Thymus (tissue), 11 donors: ENCODE results near the gene PMM2. TPM values are rescaled to one million over a fixed set of nuclear protein-coding genes. Genes with fewer than 3 reads are reported as not detected.
"Not testable (repeated sequence)": the region's sequence is repeated elsewhere in the genome, so short reads cannot be mapped to it uniquely, and the experiment has no call there.

ENCODE experiments used
- DNase-seq, 9 donors: peaks; one replicate each; pipeline ENCODE4 v3.0.0-alpha.2; 2013; ENCODE audit warnings: low spot score in 9 of 9, low read depth in 6 of 9, missing footprints in 1 of 9
- H3K27ac ChIP-seq, 2 donors: one replicate each; pipeline ENCODE4 v1.5.1; 2013; ENCODE audit warnings: control low read depth in 1 of 2, low read depth in 1 of 2, low read length in 1 of 2, mild to moderate bottlenecking in 1 of 2, moderate library complexity in 1 of 2
- H3K27me3 ChIP-seq, 2 donors: one replicate each; pipeline ENCODE4 v1.5.1; 2013; ENCODE audit warnings: low read length in 1 of 2; ENCODE audit not compliant: control insufficient read depth in 2 of 2, insufficient read depth in 1 of 2
- H3K36me3 ChIP-seq, 2 donors: one replicate each; pipeline ENCODE4 v1.5.1; 2013; ENCODE audit warnings: low read length in 1 of 2, mild to moderate bottlenecking in 1 of 2, moderate library complexity in 1 of 2; ENCODE audit not compliant: control insufficient read depth in 2 of 2, insufficient read depth in 2 of 2
- H3K4me1 ChIP-seq, 2 donors: one replicate each; pipeline ENCODE4 v1.5.1; 2013; ENCODE audit warnings: low read length in 2 of 2; ENCODE audit not compliant: control insufficient read depth in 2 of 2, insufficient read depth in 2 of 2
- H3K4me3 ChIP-seq, 2 donors: one replicate each; pipeline ENCODE4 v1.5.1; 2013; ENCODE audit warnings: low read length in 2 of 2, control low read depth in 1 of 2, mild to moderate bottlenecking in 1 of 2
- H3K9me3 ChIP-seq, 2 donors: one replicate each; pipeline ENCODE4 v1.5.1; 2013; ENCODE audit warnings: low read length in 1 of 2, mild to moderate bottlenecking in 1 of 2; ENCODE audit not compliant: control insufficient read depth in 2 of 2, insufficient read depth in 1 of 2
- WGBS: extraction: QIAGEN DNeasy Blood & Tissue Kit; methylation state at CpG from one replicate; pipeline ENCODE4 v1.1.7; 2013; 5-methylcytosine and 5-hydroxymethylcytosine counted together
- polyA plus RNA-seq: library from polyadenylated mRNA; stranded (reverse); fragments of 200-250 nt; gene quantifications from one replicate; pipeline ENCODE4 v1.2.3, GENCODE V29; 2013
- total RNA-seq: library from RNA; stranded (reverse); fragments of 120-200 nt; gene quantifications from one replicate; pipeline ENCODE4 v1.2.4, GENCODE V29; 2013
- donor health status: healthy.

PMM2 gene
- total and polyA plus RNA-seq, 2 donors, result 13.8 to 18.6 TPM

DNA sequence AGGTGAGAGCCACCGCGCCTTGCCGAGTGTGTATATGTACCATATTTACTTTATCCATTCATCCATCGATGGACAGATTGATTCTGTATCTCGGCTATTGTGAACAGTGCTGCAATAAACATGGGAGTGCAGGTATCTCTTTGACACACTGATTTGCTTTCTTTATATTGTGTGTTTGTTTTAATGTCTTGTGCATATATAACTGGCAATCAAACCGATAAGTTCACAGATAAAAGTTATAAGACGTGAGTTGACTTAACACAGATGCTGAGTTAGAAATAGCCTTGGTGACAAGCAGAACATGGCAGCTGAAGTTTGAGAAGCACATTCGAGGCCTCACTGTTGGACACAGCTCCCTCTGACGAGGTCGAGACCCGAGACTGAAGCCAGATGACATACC, 23.4 kb upstream of the PMM2 start:
- Histone ChIP-seq H3K9me3 (no peaks in the 10 kb centered on the region), H3K36me3 (peaks cover 0 to 12% of the 10 kb centered on the region in 2 donors), H3K27me3 (no peaks in the 10 kb centered on the region), H3K27ac (no peak overlapping the region), H3K4me1 (no peaks in the 10 kb centered on the region), H3K4me3 (no peak overlapping the region)
- DNase-seq, result no peak
- WGBS, result 98% methylated on average over 11 of the region's 11 CpGs

DNA sequence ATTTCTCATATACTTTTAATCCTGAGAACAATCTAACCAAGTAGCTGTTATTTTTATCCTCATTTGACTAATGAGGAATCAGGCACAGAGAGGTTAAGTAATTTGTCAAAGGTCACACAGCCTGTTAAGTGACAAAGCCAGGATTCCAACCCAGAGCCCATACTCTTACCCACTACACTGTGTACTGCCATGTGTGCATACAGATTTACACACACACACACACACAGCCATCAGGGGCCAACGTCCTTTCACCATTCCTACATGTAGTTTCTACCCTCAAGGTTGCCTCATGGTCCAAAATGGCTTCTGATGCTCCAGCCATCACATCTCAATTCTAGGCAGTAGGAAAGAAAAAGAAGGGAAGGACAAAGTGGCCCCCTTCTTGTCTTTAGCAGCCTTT, 22.3 kb upstream of the PMM2 start:
- H3K4me1 ChIP-seq, result no peaks in the 10 kb centered on the region
- no peak overlapping the region for H3K27ac ChIP-seq
- 91% methylated on average over 1 of the region's 1 CpG for WGBS
- no peaks in the 10 kb centered on the region for H3K9me3 ChIP-seq
- DNase-seq, result no peak
- no peak overlapping the region for H3K4me3 ChIP-seq
- H3K36me3 ChIP-seq, result peaks cover 0 to 12% of the 10 kb centered on the region in 2 donors
- no peaks in the 10 kb centered on the region for H3K27me3 ChIP-seq

DNA sequence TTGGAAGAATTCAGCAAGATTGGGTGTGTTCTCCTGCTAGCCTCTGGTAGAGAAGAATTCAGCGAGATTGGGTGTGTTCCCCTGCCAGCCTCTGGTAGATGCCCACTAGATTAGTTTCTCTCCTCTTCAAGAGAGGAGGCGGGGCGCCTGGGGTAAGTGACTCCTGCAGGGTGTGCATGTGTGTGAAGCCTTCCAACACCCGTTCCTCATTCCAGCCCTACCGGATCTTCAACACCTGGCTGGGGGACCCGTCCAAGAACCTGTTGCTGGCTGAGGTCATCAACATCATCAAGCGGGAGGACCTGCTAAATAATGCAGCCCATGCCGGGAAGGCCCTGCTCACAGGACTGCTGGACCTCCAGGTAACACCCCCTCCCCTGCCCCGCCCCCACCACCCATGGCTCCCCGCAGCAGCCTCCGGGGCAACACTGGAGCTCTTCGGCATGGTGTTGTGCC, 21.5 kb upstream of the PMM2 start:
- Histone ChIP-seq H3K27ac (no peak overlapping the region), H3K4me1 (no peaks in the 10 kb centered on the region), H3K9me3 (no peaks in the 10 kb centered on the region), H3K27me3 (no peaks in the 10 kb centered on the region), H3K36me3 (peaks cover 0 to 12% of the 10 kb centered on the region in 2 donors), H3K4me3 (no peak overlapping the region)
- no peak for DNase-seq
- WGBS, result 94% methylated on average over 12 of the region's 12 CpGs

DNA sequence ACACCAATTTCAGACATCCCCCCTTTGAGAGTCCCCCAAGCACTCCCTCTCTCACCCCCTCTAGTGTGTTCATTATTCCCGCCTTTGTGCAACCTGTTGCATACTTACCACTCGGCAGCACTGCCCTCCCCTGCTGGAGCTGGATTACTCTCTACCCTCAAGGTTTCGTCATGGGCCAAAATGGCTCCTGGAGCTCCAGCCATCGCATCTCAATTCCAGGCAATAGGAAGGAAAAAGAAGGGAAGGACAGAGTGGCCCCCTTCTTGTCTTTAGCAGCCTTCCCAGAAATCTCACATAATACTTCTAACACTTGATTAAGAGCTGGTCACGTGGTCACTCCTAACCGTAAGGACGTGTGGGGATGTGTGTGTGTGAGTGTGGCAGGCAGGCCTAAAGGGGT, 20.4 kb upstream of the PMM2 start:
- Histone ChIP-seq H3K27me3 (no peaks in the 10 kb centered on the region), H3K9me3 (no peaks in the 10 kb centered on the region), H3K4me3 (no peak overlapping the region), H3K4me1 (no peaks in the 10 kb centered on the region), H3K27ac (no peak overlapping the region), H3K36me3 (peaks cover 0 to 12% of the 10 kb centered on the region in 2 donors)
- no peak for DNase-seq
- 93% methylated on average over 7 of the region's 7 CpGs for WGBS

DNA sequence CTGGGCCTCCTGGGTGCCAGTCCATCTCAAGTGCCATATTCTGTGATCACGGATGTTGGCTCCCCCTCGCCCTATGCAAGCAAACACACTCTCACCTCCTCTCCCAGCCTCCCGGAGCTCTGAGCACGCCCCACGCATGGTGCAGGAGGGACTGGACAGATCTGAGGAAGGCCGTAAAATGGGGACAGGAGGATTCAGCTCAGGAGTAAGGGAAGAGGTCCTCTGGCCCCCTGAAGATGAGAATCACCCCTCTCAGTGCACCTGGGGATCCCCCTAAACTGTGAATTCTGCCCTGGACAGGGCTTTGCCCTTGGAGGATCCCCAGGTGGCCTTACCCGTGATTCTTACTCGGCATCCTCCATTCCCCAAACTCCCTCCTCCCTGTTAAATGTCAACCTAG, 15.8 kb upstream of the PMM2 start:
- H3K4me1 ChIP-seq, result no peaks in the 10 kb centered on the region
- no peak for DNase-seq
- no peaks in the 10 kb centered on the region for H3K27me3 ChIP-seq
- no peak overlapping the region for H3K4me3 ChIP-seq
- H3K36me3 ChIP-seq, result peaks cover 0 to 2% of the 10 kb centered on the region in 2 donors
- no peaks in the 10 kb centered on the region for H3K9me3 ChIP-seq
- no peak overlapping the region for H3K27ac ChIP-seq
- over 99% methylated on average over 8 of the region's 8 CpGs for whole genome bisulfite sequencing

DNA sequence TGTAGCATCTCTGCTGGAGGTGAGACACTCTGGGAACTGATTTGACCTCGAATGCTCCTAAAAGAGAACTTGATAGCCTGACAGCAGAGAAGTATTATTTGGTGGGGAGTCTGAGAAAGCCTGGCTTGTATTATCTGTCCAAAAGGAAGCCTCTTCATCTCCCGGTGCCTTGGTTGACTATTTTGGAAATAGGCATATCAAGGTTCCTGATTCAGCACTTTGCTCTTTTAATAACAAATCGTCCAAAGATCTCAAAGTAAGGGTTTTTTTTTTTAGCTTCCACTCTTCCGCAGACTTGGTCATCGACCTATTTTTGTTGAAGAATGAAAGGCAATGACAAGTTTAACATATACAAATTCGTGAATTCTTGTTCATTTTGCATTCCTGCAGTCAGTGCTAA, 15.0 kb upstream of the PMM2 start:
- H3K4me1 ChIP-seq, result no peaks in the 10 kb centered on the region
- WGBS, result 78% methylated on average over 6 of the region's 6 CpGs
- no peak overlapping the region for H3K27ac ChIP-seq
- no peak for DNase-seq
- no peaks in the 10 kb centered on the region for H3K27me3 ChIP-seq
- peaks cover 0 to under 1% of the 10 kb centered on the region in 2 donors for H3K36me3 ChIP-seq
- H3K9me3 ChIP-seq, result no peaks in the 10 kb centered on the region
- no peak overlapping the region for H3K4me3 ChIP-seq

DNA sequence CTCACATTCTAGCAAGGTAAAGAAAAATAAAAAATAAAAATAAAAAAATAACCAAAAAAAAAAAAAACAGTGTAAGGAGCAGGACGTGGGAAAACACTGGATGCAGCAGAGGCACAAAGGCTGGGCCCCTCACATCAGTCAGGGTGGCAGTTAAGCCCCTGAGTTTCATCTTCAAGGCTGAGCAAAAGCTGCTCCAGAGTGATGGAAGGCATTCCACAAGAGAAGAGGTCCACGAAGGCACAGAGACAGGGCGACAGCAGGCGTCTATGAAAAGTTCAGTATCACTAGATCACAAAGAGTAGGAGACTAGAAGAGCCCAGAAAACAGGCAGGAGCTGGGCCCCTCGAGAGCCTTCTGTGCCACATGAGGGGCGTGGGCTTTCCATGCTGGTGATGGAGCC, 12.2 kb upstream of the PMM2 start:
- no peak overlapping the region for H3K27ac ChIP-seq
- 94% methylated on average over 6 of the region's 6 CpGs for WGBS
- no peaks in the 10 kb centered on the region for H3K9me3 ChIP-seq
- H3K4me3 ChIP-seq, result no peak overlapping the region
- H3K27me3 ChIP-seq, result no peaks in the 10 kb centered on the region
- no peak for DNase-seq
- no peaks in the 10 kb centered on the region for H3K4me1 ChIP-seq
- H3K36me3 ChIP-seq, result no peaks in the 10 kb centered on the region

DNA sequence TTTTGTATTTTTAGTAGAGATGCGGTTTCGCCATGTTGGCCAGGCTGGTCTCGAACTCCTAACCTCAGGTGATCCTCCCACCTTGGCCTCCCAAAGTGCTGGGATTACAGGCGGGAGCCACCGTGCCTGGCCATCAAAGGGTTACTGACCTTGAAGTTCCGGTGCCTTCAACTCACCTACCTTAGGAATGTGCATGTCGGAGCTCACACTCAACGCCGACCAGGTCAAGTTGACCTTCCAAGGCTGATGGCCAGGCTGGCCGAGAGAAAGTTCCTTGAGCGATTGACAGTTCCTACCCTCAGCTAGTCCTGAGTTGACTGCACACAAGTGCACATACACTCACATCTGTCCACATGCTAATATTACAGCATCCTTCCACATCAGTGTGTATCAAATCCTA, 11.3 kb upstream of the PMM2 start:
- not testable (repeated sequence) for DNase-seq, H3K27me3 ChIP-seq, H3K9me3 ChIP-seq, H3K36me3 ChIP-seq, H3K4me3 ChIP-seq, H3K27ac ChIP-seq, H3K4me1 ChIP-seq
- 95% methylated on average over 11 of the region's 11 CpGs for WGBS

DNA sequence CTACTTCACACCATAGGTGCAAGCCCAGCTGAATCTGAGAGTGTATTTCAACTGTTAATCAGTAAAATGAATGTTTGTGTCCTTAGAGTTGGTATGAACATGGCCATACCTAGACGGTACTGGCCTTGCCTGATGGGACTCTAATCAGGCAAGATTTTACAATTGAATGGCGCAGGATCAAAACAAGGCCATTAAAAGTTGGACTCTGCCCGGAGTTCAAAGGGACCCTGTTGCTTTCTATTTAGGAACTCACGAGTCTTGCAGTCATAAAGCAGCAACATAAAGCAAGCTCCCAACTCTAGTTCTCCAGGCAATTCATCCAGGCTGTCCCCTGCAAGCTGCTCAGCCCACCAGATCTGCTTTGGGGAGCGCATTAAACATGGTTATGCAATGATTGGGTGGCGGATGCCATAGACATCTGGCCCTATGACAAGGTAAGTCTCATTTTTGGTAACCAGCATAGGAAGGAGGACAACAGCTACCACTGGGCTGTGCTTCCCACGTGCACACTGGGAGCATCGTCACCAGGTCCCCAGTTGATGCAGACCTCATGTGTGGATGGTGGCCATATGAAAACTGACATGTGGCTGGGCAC, 9.0 kb upstream of the PMM2 start:
- Histone ChIP-seq H3K4me3 (no peak overlapping the region), H3K4me1 (no peaks in the 10 kb centered on the region), H3K27me3 (no peaks in the 10 kb centered on the region), H3K27ac (no peak overlapping the region), H3K36me3 (peaks cover 0 to 3% of the 10 kb centered on the region in 2 donors), H3K9me3 (no peaks in the 10 kb centered on the region)
- no peak for DNase-seq
- WGBS, result 96% methylated on average over 8 of the region's 8 CpGs
